Upper lobe of left lung (tissue), 4 donors: ENCODE results near the gene HYCC1.

ENCODE experiments used
- CTCF ChIP-seq, 6 experiments: fragments of 450-650 bp in 4 of 6; fragments of 200-600 bp in 2 of 6; sonication (generic) in 2 of 6; IDR thresholded peaks; one replicate each; pipeline ENCODE4 v1.5.1; 2016 to 2019; ENCODE audit warnings: antibody characterized with exemption in 6 of 6
- POLR2A ChIP-seq, 4 donors: fragments of 450-650 bp; IDR thresholded peaks; one replicate each; pipeline ENCODE4 v1.5.1; 2016 to 2017; ENCODE audit warnings: antibody characterized with exemption in 4 of 4, mild to moderate bottlenecking in 2 of 4
- POLR2AphosphoS5 ChIP-seq, 2 donors: sonication (generic); formaldehyde crosslinking; IDR thresholded peaks; one replicate each; pipeline ENCODE4 v1.5.1; 2017; ENCODE audit warnings: antibody characterized with exemption in 2 of 2

- TF ChIP-seq CTCF (IDR thresholded peaks at IDR 0.05): no peak
- TF ChIP-seq POLR2A (IDR thresholded peaks at IDR 0.05): no peak
- no peak for TF ChIP-seq POLR2AphosphoS5 (IDR thresholded peaks at IDR 0.05)
Observed at GRCh38 chr7:22996470-22996869, 17.5 kb downstream of the HYCC1 start.
